Mammary epithelial cell (primary cell): ENCODE measurements around the gene SH2D1A.

Source experiments
- CTCF ChIP-seq, 2 donors: IDR thresholded peaks in 1 of 2; conservative IDR thresholded peaks in 1 of 2; 2 replicates each; pipeline ENCODE4 v1.5.1; 2011 to 2012; ENCODE audit warnings: inconsistent platforms in 2 of 2, low read length in 2 of 2, mild to moderate bottlenecking in 2 of 2, control low read depth in 1 of 2, low read depth in 1 of 2; ENCODE audit not compliant: insufficient read depth in 1 of 2; ENCODE audit errors: extremely low read depth in 1 of 2
- EZH2 ChIP-seq: IDR thresholded peaks from 2 replicates; pipeline ENCODE4 v1.6.1; 2012; ENCODE audit warnings: low read length, inconsistent platforms, borderline replicate concordance

GRCh38 chrX:124383354-124383753 is 37.0 kb downstream of the SH2D1A start:
- TF ChIP-seq EZH2 (no peak), CTCF (conservative IDR thresholded peaks at IDR 0.05 in 1 of 2, IDR thresholded peaks at IDR 0.05 in 1 of 2; ENCODE audit: extremely low read depth in 1 of 2, insufficient read depth in 1 of 2, low read depth in 1 of 2, low read length in 2 of 2) (no peak)
